GM12878 (cell line): ENCODE measurements around the gene ITGB8. TPM values are rescaled to one million over a fixed set of nuclear protein-coding genes. Genes with fewer than 3 reads are reported as not detected.

ENCODE experiments used
- ATAC-seq: fragments of 200-7000 bp; cut with Tn5 transposase; 3 replicates; pipeline ENCODE4 v1.9.1; 2020; ENCODE audit warnings: mild to moderate bottlenecking, moderate library complexity
- BruUV-seq: library from RNA; stranded (reverse); fragments of 400-500 nt; replicated peaks from 2 replicates; lab custom pipeline; 2021; lab: Mats Ljungman, UMichigan
- CTCF ChIA-PET: fragments of 300-600 bp; sonication (Branson Sonifier 250); formaldehyde crosslinking; extraction: SDS; loops from one replicate; lab custom pipeline; 2021; ENCODE audit warnings: inconsistent platforms; lab: Yijun Ruan, JAX
- POLR2A ChIA-PET: fragments of 350-600 bp; formaldehyde crosslinking; extraction: SDS; loops from one replicate; lab custom pipeline; 2021; ENCODE audit warnings: inconsistent platforms; lab: Charles Lee
- RAD21 ChIA-PET: fragments of 300-600 bp; sonication (Branson Sonifier 250); formaldehyde crosslinking; loops from one replicate; lab custom pipeline; 2023; ENCODE audit warnings: antibody characterized with exemption; ENCODE audit not compliant: unreplicated experiment; lab: Charles Lee
- SMC1A ChIA-PET: fragments of 300-600 bp; sonication (Branson Sonifier 250); formaldehyde crosslinking; loops from one replicate; lab custom pipeline; 2023; ENCODE audit not compliant: unreplicated experiment, uncharacterized antibody; lab: Charles Lee
- DNase-seq: peaks from one replicate; pipeline ENCODE4 v3.0.0-alpha.2; 2011; ENCODE audit warnings: low read depth, low spot score
- FAIRE-seq: peaks from 3 replicates; lab custom pipeline; 2011; peaks lifted over from hg19 to GRCh38; lab: Jason Lieb, UNC
- H2AFZ ChIP-seq: 2 replicates; pipeline ENCODE4 v1.6.0; 2011; ENCODE audit warnings: low read depth, low read length, control low read depth; ENCODE audit not compliant: control insufficient read depth
- H3K27ac ChIP-seq: 2 replicates; pipeline ENCODE4 v1.5.1; 2011; ENCODE audit warnings: control low read depth; ENCODE audit not compliant: control insufficient read depth, insufficient read depth
- H3K27me3 ChIP-seq, 2 experiments: replicated peaks in 1 of 2; 2 replicates each; pipeline versions ENCODE4 v1.6.0 to v1.6.1; 2011; ENCODE audit warnings: low read length in 1 of 2; ENCODE audit not compliant: control insufficient read depth in 2 of 2, insufficient read depth in 2 of 2
- H3K36me3 ChIP-seq, 2 experiments: 2 replicates each; pipeline ENCODE4 v1.5.1; 2011; ENCODE audit warnings: low read length in 1 of 2; ENCODE audit not compliant: control insufficient read depth in 2 of 2, insufficient read depth in 2 of 2
- H3K4me1 ChIP-seq: 2 replicates; pipeline ENCODE4 v1.6.1; 2011; ENCODE audit warnings: mild to moderate bottlenecking, low read length, moderate library complexity, mixed read lengths; ENCODE audit not compliant: control insufficient read depth, insufficient read depth
- H3K4me2 ChIP-seq: 2 replicates; pipeline ENCODE4 v1.6.0; 2011; ENCODE audit warnings: control low read depth; ENCODE audit not compliant: control insufficient read depth, insufficient read depth
- H3K4me3 ChIP-seq: fragments of 200-600 bp; sonication (generic); 2 replicates; pipeline ENCODE4 v1.5.1; 2016
- H3K79me2 ChIP-seq: 2 replicates; pipeline ENCODE4 v1.6.0; 2011; ENCODE audit warnings: low read length; ENCODE audit not compliant: control insufficient read depth, insufficient read depth
- H3K9ac ChIP-seq: 2 replicates; pipeline ENCODE4 v1.8.0; 2011; ENCODE audit warnings: low read length, control low read depth, mixed read lengths; ENCODE audit not compliant: control insufficient read depth, insufficient read depth
- H3K9me3 ChIP-seq: replicated peaks from 3 replicates; pipeline ENCODE4 v1.5.1; 2011; ENCODE audit warnings: mild to moderate bottlenecking, low read length; ENCODE audit not compliant: control insufficient read depth, insufficient read depth
- H4K20me1 ChIP-seq: 2 replicates; pipeline ENCODE4 v1.6.0; 2011; ENCODE audit not compliant: control insufficient read depth, insufficient read depth
- ATF7 ChIP-seq: fragments of 450-650 bp; IDR thresholded peaks from 2 replicates; pipeline ENCODE4 v1.6.1; 2016; ENCODE audit warnings: low read depth, mild to moderate bottlenecking
- EZH2 ChIP-seq: IDR thresholded peaks from 2 replicates; pipeline ENCODE4 v1.6.1; 2012; ENCODE audit warnings: low read depth, mild to moderate bottlenecking, control low read depth, inconsistent platforms, low read length, borderline replicate concordance; ENCODE audit not compliant: control insufficient read depth
- HDAC2 ChIP-seq: fragments of 200-600 bp; sonication (generic); IDR thresholded peaks from 2 replicates; pipeline ENCODE4 v1.6.1; 2017
- MXI1 ChIP-seq: fragments of 150-350 bp; IDR thresholded peaks from 2 replicates; pipeline ENCODE4 v1.6.1; 2011; ENCODE audit warnings: low read depth, mild to moderate bottlenecking, inconsistent platforms, low read length, improper control_type of control experiment
- SUPT20H ChIP-seq: IDR thresholded peaks from 2 replicates; pipeline ENCODE4 v1.6.1; 2011; ENCODE audit warnings: low read depth, mild to moderate bottlenecking, low read length, moderate library complexity, borderline replicate concordance; ENCODE audit not compliant: control insufficient read depth
- YBX1 ChIP-seq: fragments of 450-650 bp; IDR thresholded peaks from 2 replicates; pipeline ENCODE4 v1.6.1; 2016; ENCODE audit warnings: antibody characterized with exemption
- ZNF622 ChIP-seq: fragments of 450-650 bp; IDR thresholded peaks from 2 replicates; pipeline ENCODE4 v1.6.1; 2017; ENCODE audit warnings: mild to moderate bottlenecking, inconsistent platforms
- WGBS: methylation state at CpG from one replicate; pipeline ENCODE4 v1.1.6; 2016; ENCODE audit warnings: low lambda C conversion rate; ENCODE audit not compliant: insufficient replicate concordance, insufficient coverage; ENCODE audit errors: missing lambda C conversion rate; 5-methylcytosine and 5-hydroxymethylcytosine counted together
- in situ Hi-C: fragments of 300-500 bp; cut with MboI; formaldehyde crosslinking; loops from 9 replicates; pipeline ENCODE4 v1.14.3; 2018; ENCODE audit warnings: mixed read lengths
- intact Hi-C: fragments of 100-400 bp; cut with micrococcal nuclease; formaldehyde crosslinking; loops from one replicate; pipeline ENCODE4 v1.14.2; 2022; ENCODE audit not compliant: unreplicated experiment
- polyA plus RNA-seq, 11 experiments: library from polyadenylated mRNA; depleted of rRNA in 4 of 11; unstranded in 6 of 11; stranded (reverse) in 5 of 11; fragments of >200 nt; fragmentation: Nextera tagmentation in 4 of 11; fragmentation: Illumina TruSeq in 1 of 11; extraction: Ambion mirVana in 4 of 11; extraction: Trizol in 1 of 11; gene quantifications; 1 replicate in 1 of 11; 2 replicates in 10 of 11; pipeline versions ENCODE4 v1.2.1 to v1.2.3, GENCODE V29; 2011 to 2016; ENCODE audit warnings: inconsistent platforms in 2 of 11, missing spikeins in 2 of 11, low read depth in 1 of 11
- total RNA-seq, 4 experiments: library from RNA; depleted of rRNA in 3 of 4; stranded (reverse); fragments of >200 nt in 3 of 4; fragmentation: Illumina TruSeq in 1 of 4; extraction: Trizol in 1 of 4; gene quantifications; 2 replicates each; pipeline versions ENCODE4 v1.2.1 to v1.2.3, GENCODE V29; 2013 to 2021
- TF ChIP-seq, protein P1 (sequence below): IDR thresholded peaks from 2 replicates; pipeline ENCODE4 v1.6.1; 2012; ENCODE audit warnings: low read depth, low read length, improper control_type of control experiment
- TF ChIP-seq, protein P2 (sequence below): fragments of 450-650 bp; IDR thresholded peaks from 2 replicates; pipeline ENCODE4 v1.6.1; 2014; ENCODE audit warnings: mild to moderate bottlenecking
- TF ChIP-seq, protein P3 (sequence below): fragments of 450-650 bp; IDR thresholded peaks from 2 replicates; pipeline ENCODE4 v1.6.1; 2017; ENCODE audit warnings: mild to moderate bottlenecking, low read depth, inconsistent platforms; ENCODE audit not compliant: poor library complexity, severe bottlenecking
- TF ChIP-seq, protein P4 (sequence below): IDR thresholded peaks from 2 replicates; pipeline ENCODE4 v1.6.1; 2012; ENCODE audit warnings: low read depth, low read length, improper control_type of control experiment
- TF ChIP-seq, protein P5 (sequence below): fragments of 450-650 bp; IDR thresholded peaks from 2 replicates; pipeline ENCODE4 v1.6.1; 2016; ENCODE audit warnings: mild to moderate bottlenecking, moderate library complexity, borderline replicate concordance

The ITGB8 gene
- total and polyA plus RNA-seq, 10 of the 15 experiments (the other 5 are each of a cell fraction or from before 2014, with no cell fraction given) = 0.37 to 26.2 (median 1.5) TPM

DNA sequence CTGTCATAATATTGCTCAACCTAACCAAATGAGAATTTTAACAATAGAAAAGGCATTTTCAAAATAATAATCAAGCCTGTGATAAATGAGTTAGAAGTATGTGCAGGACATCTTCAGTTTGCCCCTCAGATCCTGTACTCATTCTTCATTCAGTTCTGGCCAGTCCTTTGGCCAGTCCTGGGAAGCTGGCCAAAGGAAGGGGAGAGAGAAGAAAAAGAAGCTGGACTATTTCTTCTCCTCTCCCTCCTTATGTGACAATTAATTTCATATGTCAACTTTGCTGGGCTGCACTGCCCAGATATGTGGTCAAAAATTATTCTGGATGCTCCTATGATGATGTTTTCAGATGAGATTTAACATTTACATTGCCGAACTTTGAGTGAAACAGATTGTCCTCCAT, 31.6 kb upstream of the ITGB8 start:
- ChIA-PET SMC1A (interaction anchor here (0.5 to 12.1 kb wide), 18 partner anchors 8 to 126 kb away, joined by 3 to 229 read pairs (median 9); partner anchors contain the start of genes ITGB8 and MACC1), CTCF (interaction anchor here (0.6 to 4.2 kb wide), 11 partner anchors 9 to 141 kb away, joined by 3 to 44 read pairs (median 6); no protein-coding TSS in a partner anchor), POLR2A (interaction anchor here (1.0 to 4.5 kb wide), 11 partner anchors 8 to 96 kb away, joined by 3 to 35 read pairs (median 6); partner anchors contain the start of gene MACC1), RAD21 (interaction anchor here (0.7 to 6.9 kb wide), 19 partner anchors 8 to 140 kb away, joined by 3 to 83 read pairs (median 7); partner anchors contain the start of gene MACC1)
- DNase-seq (no peak), ATAC-seq (no peak; the same call in 2 of the 3 replicates), FAIRE-seq (no peak)
- H3K27me3 ChIP-seq = no peaks in the 10 kb centered on the region
- peak overlapping the region; percentile 76 for H3K27ac ChIP-seq
- BruUV-seq = TSS peak; percentile 57
- intact Hi-C loops = loop anchor here (2.0 kb wide), 1 partner anchor 60 kb away; no protein-coding TSS in a partner anchor
- H3K4me3 ChIP-seq = no peak overlapping the region
- H3K36me3 ChIP-seq = no peaks in the 10 kb centered on the region
- no peak overlapping the region for H2AFZ ChIP-seq
- TF ChIP-seq ZNF622 = no peak
- no peak for TF ChIP-seq SUPT20H
- no peak for TF ChIP-seq HDAC2
- TF ChIP-seq, protein P1, sequence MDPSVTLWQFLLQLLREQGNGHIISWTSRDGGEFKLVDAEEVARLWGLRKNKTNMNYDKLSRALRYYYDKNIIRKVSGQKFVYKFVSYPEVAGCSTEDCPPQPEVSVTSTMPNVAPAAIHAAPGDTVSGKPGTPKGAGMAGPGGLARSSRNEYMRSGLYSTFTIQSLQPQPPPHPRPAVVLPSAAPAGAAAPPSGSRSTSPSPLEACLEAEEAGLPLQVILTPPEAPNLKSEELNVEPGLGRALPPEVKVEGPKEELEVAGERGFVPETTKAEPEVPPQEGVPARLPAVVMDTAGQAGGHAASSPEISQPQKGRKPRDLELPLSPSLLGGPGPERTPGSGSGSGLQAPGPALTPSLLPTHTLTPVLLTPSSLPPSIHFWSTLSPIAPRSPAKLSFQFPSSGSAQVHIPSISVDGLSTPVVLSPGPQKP = no peak
- no peak for TF ChIP-seq YBX1
- TF ChIP-seq, protein P2, sequence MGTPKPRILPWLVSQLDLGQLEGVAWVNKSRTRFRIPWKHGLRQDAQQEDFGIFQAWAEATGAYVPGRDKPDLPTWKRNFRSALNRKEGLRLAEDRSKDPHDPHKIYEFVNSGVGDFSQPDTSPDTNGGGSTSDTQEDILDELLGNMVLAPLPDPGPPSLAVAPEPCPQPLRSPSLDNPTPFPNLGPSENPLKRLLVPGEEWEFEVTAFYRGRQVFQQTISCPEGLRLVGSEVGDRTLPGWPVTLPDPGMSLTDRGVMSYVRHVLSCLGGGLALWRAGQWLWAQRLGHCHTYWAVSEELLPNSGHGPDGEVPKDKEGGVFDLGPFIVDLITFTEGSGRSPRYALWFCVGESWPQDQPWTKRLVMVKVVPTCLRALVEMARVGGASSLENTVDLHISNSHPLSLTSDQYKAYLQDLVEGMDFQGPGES = no peak
- no peak for TF ChIP-seq EZH2
- TF ChIP-seq, protein P3, sequence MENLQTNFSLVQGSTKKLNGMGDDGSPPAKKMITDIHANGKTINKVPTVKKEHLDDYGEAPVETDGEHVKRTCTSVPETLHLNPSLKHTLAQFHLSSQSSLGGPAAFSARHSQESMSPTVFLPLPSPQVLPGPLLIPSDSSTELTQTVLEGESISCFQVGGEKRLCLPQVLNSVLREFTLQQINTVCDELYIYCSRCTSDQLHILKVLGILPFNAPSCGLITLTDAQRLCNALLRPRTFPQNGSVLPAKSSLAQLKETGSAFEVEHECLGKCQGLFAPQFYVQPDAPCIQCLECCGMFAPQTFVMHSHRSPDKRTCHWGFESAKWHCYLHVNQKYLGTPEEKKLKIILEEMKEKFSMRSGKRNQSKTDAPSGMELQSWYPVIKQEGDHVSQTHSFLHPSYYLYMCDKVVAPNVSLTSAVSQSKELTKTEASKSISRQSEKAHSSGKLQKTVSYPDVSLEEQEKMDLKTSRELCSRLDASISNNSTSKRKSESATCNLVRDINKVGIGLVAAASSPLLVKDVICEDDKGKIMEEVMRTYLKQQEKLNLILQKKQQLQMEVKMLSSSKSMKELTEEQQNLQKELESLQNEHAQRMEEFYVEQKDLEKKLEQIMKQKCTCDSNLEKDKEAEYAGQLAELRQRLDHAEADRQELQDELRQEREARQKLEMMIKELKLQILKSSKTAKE = no peak
- TF ChIP-seq, protein P4, sequence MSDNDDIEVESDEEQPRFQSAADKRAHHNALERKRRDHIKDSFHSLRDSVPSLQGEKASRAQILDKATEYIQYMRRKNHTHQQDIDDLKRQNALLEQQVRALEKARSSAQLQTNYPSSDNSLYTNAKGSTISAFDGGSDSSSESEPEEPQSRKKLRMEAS = no peak
- TF ChIP-seq MXI1 = no peak
- no peak for TF ChIP-seq ATF7
- TF ChIP-seq, protein P5, sequence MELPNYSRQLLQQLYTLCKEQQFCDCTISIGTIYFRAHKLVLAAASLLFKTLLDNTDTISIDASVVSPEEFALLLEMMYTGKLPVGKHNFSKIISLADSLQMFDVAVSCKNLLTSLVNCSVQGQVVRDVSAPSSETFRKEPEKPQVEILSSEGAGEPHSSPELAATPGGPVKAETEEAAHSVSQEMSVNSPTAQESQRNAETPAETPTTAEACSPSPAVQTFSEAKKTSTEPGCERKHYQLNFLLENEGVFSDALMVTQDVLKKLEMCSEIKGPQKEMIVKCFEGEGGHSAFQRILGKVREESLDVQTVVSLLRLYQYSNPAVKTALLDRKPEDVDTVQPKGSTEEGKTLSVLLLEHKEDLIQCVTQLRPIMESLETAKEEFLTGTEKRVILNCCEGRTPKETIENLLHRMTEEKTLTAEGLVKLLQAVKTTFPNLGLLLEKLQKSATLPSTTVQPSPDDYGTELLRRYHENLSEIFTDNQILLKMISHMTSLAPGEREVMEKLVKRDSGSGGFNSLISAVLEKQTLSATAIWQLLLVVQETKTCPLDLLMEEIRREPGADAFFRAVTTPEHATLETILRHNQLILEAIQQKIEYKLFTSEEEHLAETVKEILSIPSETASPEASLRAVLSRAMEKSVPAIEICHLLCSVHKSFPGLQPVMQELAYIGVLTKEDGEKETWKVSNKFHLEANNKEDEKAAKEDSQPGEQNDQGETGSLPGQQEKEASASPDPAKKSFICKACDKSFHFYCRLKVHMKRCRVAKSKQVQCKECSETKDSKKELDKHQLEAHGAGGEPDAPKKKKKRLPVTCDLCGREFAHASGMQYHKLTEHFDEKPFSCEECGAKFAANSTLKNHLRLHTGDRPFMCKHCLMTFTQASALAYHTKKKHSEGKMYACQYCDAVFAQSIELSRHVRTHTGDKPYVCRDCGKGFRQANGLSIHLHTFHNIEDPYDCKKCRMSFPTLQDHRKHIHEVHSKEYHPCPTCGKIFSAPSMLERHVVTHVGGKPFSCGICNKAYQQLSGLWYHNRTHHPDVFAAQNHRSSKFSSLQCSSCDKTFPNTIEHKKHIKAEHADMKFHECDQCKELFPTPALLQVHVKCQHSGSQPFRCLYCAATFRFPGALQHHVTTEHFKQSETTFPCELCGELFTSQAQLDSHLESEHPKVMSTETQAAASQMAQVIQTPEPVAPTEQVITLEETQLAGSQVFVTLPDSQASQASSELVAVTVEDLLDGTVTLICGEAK = no peak
- no peak overlapping the region for H3K9ac ChIP-seq
- WGBS = 100% methylated on average over 1 of the region's 1 CpG
- no peaks in the 10 kb centered on the region for H3K79me2 ChIP-seq
- no peaks in the 10 kb centered on the region for H4K20me1 ChIP-seq
- no peak overlapping the region for H3K4me2 ChIP-seq
- peaks cover 16% of the 10 kb centered on the region for H3K4me1 ChIP-seq
- H3K9me3 ChIP-seq = peaks cover 7% of the 10 kb centered on the region
- in situ Hi-C loops = no loop called here
